GM19238 (cell line): ENCODE measurements around the gene TPSAB1.
"Not testable (repeated sequence)": the region's sequence is repeated elsewhere in the genome, so short reads cannot be mapped to it uniquely, and the experiment has no call there.

Experiments used
- DNase-seq: peaks from one replicate; pipeline ENCODE4 v3.0.0; 2011; ENCODE audit warnings: low spot score; ENCODE audit not compliant: insufficient read length

TPSAB1 gene

DNA sequence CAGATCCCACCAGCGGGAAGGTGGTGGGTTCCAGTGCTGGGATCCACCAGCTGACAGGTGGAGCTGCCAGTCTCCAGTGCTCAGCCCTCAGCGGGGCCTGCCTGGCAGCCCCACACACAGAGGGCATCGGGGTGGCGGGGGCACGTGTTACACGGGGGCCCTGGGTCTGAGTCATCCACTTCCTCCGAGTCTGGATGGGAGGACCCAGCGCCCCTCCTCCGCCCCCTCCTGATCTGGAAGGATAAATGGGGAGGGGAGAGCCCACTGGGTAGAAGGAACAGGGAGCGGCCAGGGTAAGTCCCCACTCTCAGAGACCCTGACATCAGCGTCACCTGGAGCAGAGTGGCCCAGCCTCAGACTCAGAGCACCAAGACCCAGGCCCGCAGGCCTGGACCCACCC is at the start of gene TPSAB1:
Gene TPSAB1, plus strand, starts transcription at position 270 of the 400 bp plus-strand sequence. CDS start 234 bp downstream, outside the sequence.
- not testable (repeated sequence) for DNase-seq

DNA sequence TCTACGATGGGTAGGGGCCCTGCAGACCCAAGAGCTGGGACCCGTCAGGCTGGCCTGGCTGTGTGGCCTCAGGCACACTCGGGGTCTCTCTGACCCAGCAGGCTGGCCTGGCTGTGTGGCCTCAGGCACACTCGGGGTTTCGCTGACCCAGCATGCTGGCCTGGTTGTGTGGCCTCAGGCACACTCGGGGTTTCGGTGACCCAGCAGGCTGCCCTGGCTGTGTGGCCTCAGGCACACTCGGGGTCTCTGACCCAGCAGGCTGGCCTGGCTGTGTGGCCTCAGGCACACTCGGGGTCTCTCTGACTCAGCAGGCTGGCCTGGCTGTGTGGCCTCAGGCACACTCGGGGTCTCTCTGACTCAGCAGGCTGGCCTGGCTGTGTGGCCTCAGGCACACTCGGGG is 49.7 kb upstream of the TPSAB1 start:
- DNase-seq: not testable (repeated sequence)

DNA sequence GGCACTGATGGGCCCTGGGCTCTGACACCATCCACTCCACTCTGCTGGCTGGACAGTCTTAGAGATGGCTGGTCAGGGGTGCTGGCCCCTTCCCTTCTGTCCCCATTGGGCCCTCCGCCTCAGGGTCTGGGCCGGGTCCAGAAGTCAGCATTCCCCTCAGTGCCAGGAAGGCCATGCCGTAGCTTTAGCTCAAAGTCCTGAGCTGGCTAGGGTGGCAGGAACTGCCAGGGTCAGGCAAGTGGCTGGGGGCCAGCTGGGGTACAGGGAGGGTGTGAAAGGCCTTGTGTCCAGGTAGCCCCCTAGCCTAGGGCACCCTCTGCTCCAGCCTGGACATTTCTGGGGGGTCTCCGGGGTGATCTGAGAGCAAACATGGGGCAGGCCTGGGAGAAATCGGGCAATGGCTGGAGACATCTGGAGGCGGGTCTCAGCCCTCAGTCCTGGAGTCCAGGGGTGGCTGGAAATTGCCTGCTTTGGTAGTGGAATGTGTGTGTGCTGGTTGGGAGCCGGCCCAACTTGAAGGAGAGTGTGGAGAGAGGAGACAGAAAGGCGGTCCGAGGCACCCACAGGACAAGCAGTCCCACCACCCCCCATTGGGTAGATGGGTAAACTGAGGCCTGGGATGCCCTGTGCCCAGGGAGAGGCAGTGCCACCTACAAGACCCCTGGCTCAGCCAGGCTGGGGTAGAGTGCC is 48.0 kb upstream of the TPSAB1 start:
- DNase-seq: no peak

DNA sequence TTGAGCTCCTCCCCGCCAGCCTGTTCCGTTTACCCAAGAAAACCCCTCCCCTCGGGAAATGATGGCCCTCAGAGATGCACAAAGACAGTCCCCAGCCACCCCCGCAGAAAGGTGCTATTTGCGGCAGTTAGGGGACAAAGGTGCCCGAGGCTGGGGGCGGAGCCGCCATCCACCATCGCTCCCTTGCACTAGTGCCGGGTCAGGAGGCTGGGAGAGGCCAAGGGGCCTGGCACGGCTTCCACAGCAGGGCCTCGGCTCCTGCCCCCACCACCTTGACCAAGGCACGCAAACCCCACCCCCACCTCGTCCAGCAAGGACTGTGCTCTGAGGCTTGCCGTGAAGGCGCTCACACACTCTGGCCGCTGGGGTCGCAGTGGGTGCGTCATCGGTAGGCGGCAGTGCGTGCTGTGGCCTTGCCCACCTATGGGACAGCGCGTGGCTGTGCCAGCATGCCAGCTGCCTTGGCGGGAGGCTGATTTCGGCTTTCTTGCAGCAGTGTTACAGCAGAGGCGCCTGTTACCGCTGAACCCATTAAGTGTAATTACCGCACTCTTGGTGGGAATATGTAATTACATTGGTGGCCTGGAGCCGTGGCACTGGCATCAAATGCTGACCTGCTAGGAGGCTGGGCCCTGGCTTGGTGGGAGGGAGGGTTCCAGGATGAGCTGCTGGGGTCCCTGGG is 47.2 kb upstream of the TPSAB1 start:
- DNase-seq: no peak

DNA sequence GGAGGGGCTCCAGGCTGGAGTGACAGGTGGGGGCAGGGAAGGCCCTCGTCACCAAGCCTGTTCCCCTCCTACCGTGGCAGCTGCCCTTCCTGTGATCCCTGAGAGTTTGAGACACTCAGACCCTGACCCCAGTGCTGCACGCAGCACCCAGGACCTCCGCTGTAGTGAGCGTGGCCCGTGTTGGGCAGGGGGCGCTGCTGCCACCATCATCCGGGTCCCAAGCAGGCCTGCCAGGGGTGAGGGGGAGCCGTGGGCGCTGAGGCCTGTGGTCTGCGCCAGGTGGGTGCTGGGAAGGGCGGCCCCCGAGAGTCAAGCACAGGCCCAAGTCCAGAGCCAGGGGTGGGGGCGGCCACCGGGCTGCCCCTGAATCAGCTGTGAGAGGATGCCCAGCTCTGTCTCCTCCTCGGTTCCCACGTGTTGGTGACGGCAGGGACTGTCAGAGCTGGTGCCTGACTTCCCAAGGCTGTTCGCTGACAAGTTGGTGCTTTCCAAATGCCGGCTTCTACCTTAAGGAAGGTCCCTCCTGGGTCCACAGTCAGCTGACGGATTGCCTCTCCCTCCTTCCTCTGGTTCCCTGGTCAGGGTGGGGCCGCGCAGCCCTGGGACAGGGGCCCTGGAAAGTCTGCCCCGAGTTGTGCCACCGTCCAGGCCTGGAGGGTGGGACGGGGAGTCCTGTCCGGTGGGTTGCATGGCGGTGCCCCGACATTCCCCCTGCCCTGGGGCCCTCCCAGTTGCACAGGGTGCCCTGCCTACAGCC is 46.5 kb upstream of the TPSAB1 start:
- DNase-seq: no peak

DNA sequence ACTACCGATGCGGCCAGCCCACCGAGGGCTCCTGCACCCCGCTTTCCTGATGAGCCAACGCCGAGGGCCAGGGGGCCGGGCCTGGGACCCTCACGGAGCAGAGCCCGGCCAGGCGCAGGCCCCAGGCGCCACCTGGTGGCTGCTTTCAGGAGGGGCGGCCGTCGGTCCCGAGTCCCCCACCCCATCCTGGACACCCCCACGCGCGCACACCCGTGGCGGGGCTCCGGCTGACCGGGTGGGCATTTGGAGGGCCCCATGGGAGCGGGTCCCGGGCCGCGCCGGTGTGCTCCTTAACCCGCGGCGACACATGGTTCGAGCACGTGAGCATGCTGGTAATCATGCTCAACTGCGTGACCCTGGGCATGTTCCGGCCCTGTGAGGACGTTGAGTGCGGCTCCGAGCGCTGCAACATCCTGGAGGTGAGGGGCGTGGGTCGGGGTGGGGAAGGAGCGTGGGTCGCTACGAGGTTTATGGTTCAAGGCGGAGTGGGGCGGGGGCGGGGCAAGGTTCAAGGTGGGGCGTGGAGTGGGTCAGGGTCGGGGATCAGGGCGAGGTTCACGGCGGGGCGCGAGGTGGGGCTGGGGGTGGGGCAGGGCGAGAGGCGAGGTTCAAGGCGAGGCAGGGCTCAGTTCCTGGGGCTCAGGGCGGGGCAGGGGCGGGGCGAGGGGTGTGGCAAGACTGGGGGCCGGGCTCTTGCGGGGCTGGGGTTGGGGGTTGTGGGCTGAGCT is 45.7 kb upstream of the TPSAB1 start:
- DNase-seq: no peak

DNA sequence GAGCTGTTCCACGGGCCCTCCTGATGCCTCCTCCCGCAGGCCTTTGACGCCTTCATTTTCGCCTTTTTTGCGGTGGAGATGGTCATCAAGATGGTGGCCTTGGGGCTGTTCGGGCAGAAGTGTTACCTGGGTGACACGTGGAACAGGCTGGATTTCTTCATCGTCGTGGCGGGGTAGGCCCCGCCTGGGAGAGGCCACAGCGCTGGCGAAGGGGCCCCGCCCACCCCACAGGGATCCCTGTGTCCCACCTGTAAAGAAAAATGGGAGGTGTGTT is 45.2 kb upstream of the TPSAB1 start:
- no peak for DNase-seq

DNA sequence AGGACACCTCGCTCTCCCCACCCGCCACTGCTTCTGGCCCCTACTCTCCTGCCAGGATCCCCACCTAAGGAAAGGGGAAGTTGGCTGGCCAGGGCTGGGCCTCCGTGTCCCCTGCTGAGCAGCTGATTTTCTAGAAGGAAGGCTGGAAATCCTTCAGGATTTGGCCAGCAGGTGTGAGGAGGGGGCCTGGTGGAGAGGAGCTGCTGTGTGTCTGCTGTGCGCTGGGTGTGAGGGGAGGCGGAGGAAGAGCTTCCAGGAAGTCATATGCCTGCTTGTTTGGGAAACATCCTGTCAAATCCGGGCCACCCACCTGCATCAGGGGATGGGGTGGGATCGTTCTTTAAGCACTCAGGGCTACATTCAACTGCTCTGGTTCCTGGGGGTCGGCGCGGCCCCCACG is 44.0 kb upstream of the TPSAB1 start:
- DNase-seq: no peak

DNA sequence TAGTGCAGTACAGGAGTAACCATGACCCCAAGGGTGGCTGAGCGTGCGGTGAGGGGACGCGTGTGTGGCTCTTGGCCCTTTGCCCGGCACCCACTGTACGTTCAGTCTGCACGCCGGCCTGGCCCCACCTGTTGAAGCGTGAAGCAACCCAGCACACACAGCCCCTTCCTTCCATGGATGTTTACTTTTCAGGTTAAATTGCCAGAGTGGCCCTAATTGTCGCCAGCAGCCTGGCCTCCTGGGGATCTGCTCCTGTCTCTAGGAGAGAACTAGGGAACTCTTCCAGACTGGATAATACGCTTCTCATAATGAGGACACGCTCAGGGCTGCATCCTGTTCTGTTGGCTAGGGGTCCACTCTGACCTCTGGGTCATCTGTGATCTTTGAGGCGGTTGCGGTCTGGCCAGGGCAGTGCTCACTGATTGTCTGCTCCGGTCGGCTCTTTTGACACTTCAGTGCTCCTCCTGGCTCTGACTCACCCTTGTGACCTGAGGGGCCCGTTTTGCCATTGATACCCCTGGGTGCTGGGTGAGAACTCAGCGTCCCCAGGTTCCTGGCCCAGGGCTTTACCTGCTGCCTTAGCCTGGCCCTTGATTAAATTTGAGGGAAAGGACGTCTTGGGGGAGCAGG is 43.2 kb upstream of the TPSAB1 start:
- no peak for DNase-seq

DNA sequence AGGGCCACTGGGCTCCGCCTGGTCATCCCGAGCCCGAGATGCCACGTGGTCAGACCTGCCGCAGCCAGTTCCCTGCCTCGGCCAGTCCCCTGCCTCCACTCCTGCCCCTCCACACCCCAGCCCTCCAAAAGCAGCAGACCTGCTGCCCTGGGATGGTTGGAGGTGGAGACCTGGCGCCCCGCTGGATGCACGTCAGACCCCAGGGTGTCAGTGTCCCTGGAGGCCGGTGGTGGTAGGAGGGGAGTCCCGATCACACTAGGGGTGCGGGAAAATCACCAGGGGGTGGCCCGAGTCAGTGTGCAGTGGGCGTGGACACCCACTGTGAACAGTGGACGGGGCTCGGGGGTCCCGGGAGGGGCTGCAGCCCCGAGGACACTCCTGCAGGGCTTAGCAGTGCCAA is 42.3 kb upstream of the TPSAB1 start:
- DNase-seq: no peak

DNA sequence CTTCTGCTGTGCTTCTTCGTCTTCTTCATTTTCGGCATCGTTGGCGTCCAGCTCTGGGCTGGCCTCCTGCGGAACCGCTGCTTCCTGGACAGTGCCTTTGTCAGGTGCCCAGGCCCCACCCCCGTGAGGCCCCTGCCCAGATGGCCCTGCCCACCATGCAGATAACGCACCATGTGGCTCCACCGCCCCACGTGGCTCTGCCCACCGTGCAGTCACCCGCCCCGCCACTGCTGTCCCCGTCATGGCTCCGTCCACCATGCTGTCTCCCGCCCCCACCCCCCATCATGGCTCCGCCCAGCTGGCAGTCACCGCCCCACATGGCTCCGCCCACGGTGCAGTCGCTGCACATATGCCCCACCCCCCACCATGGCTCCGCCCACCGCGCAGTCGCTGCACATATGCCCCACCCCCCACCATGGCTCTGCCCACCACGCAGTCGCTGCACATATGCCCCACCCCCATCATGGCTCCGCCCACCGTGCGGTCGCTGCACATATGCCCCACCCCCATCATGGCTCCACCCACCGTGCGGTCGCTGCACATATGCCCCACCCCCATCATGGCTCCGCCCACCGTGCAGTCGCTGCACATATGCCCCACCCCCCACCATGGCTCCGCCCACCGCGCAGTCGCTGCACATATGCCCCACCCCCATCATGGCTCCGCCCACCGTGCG is 41.7 kb upstream of the TPSAB1 start:
- not testable (repeated sequence) for DNase-seq

DNA sequence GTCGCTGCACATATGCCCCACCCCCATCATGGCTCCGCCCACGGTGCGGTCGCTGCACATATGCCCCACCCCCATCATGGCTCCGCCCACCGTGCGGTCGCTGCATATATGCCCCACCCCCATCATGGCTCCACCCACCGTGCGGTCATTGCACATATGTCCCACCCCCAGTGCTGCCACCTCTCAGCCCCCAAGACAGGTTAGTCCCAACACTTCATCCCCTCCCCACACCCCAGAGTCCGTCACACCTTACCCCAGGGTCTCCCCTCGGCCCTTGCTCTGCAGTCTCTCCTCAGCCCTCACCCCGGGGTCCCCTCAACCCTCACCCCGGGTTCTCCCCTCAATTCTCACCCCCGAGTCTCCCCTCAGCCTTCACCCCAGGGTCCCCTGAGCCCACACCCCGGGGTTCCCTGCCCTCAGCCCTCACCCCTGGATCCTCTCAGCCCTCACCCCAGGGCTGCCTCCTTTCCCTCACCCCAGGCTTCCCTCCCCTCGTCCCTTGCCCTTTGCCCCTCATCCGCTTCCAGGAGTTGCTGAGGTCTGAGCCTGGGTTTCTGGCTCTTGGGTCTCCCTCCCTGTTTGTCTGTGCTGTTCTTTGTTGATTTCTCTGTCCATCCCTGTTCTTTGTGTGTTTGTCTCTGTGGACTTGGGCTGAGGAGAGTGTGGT is 41.0 kb upstream of the TPSAB1 start:
- DNase-seq: no peak

DNA sequence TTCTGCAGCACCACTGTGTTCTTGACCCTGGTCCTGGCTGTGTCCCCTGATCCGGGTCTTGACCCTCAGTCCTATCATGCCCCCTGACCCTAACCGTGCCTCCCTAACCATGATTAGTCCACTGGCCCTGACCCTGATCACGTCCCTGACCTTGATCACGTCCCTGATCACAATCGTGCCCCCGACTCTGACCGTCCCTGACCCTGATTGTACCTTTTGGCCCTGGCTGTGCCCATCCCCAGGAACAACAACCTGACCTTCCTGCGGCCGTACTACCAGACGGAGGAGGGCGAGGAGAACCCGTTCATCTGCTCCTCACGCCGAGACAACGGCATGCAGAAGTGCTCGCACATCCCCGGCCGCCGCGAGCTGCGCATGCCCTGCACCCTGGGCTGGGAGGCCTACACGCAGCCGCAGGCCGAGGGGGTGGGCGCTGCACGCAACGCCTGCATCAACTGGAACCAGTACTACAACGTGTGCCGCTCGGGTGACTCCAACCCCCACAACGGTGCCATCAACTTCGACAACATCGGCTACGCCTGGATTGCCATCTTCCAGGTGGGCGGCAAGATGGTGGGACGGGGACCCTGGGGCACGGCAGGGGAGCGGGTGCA is 40.4 kb upstream of the TPSAB1 start:
- DNase-seq: no peak

DNA sequence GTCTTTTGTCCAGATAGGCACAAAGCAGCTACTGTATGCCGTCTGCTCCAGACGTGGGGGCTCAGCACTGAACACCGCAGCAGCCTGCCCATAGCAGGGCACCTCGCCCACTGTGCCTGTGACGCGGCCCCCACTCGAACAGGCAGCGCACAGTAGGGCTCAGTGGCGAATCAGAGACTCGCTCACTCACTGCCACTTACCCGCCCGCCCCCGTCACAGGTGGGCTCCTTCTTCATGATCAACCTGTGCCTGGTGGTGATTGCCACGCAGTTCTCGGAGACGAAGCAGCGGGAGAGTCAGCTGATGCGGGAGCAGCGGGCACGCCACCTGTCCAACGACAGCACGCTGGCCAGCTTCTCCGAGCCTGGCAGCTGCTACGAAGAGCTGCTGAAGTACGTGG is 39.1 kb upstream of the TPSAB1 start:
- DNase-seq: no peak

DNA sequence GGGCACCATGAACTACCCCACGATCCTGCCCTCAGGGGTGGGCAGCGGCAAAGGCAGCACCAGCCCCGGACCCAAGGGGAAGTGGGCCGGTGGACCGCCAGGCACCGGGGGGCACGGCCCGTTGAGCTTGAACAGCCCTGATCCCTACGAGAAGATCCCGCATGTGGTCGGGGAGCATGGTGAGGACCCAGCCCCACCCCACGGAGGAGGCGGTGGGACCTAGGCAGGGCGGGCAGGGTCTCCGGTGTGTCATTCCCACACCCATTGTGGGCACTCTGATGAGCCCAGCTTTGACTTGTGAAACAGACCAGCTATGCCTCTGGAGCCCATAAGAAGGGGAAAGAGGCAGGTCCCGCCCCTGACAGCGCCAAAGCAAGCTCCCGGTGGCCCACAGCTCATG is 38.2 kb upstream of the TPSAB1 start:
- no peak for DNase-seq

DNA sequence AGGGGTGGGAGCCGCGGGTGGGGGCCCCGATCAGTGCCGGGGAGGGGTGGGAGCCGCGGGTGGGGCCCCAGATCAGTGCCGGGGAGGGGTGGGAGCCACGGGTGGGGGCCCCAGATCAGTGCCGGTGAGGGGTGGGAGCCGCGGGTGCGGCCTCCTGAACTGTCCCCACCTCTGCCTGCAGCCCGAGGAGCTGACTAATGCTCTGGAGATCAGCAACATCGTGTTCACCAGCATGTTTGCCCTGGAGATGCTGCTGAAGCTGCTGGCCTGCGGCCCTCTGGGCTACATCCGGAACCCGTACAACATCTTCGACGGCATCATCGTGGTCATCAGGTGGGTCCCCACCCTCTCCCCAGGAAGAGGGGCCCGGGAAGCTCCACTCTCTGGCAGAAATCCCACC is 35.6 kb upstream of the TPSAB1 start:
- no peak for DNase-seq

DNA sequence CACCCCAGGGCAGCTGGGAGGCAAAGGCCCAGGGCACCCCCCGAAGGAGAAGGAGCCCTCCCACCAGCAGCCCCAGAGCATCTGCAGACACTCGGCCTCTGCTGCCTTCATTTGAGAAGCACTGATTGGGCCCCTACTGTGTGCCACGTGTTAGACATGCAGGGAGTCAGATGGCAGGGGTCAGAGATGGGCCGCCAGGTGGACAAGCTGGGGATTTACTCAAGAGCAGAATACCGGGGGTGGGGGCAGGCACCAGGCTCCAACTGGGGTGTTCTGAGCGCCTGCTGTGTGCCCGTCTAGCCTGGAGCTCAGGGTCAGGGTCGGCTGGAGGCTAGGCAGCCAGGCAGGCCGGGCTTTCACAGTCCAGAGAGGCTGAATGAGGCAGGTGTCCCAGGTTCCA is 34.2 kb upstream of the TPSAB1 start:
- DNase-seq: no peak

DNA sequence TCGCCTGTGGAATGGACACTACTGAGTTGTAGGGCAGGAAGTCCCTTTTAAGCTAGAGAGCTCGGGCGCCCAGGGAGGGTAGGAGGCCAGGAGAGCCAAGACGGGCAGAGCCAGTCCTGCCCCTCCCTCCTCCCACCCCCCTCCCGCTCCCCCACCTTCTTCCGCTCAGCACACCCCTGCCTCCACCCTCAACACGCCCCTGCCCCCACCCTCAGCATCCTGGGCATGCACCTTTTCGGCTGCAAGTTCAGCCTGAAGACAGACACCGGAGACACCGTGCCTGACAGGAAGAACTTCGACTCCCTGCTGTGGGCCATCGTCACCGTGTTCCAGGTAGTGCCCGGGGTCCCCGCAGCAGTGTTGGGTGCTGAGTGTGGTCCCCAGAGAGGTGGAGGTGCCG is 33.7 kb upstream of the TPSAB1 start:
- no peak for DNase-seq

DNA sequence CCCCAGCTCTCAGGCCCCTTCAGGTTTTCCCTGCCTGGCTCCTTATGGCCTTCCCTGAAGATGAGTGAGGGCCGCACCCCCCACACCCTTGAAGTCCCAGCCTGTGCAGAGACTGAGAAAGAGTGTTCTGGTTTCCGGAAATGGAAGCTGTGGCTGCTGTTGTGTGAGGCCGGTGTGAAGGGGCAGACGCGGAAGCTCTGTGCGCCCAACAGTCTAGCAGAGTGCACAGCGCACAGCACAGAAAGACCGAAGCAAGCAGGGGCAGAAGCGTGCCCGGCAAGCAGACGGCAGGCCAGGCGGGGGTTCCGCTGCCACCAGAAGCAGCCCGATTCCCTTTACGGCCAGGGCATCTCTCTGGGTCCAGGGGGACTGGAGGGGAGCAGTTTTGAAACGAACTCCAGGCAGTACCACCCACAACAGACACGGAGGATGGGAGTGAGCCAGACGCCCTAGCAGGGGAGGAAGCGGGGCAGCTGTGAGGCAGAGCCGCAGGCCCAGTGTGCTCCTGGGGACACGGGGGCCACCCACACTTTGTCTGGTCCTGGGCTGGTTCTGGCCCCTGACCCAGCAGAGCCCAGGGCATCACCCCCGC is 32.2 kb upstream of the TPSAB1 start:
- no peak for DNase-seq

DNA sequence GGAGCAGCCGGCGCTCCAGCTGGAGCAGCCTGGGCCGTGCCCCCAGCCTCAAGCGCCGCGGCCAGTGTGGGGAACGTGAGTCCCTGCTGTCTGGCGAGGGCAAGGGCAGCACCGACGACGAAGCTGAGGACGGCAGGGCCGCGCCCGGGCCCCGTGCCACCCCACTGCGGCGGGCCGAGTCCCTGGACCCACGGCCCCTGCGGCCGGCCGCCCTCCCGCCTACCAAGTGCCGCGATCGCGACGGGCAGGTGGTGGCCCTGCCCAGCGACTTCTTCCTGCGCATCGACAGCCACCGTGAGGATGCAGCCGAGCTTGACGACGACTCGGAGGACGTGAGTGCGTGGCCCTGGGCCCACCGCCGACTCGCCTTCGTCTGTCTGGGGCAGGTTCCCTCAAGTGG is 31.4 kb upstream of the TPSAB1 start:
- no peak for DNase-seq
